Pancreas (tissue), 10 donors: ENCODE results near the gene TIE1. TPM values are rescaled to one million over a fixed set of nuclear protein-coding genes. Genes with fewer than 3 reads are reported as not detected.

ENCODE experiments used
- ATAC-seq, 4 donors: fragments of 200-7000 bp; cut with Tn5 transposase; one replicate each; pipeline versions ENCODE4 v1.8.0 to v1.9.1; 2020; ENCODE audit warnings: mild to moderate bottlenecking in 4 of 4, moderate library complexity in 4 of 4
- DNase-seq, 6 donors: peaks; one replicate each; pipeline ENCODE4 v3.0.0-alpha.2; 2020
- FAIRE-seq: peaks from 2 replicates; lab custom pipeline; 2012; peaks lifted over from hg19 to GRCh38; lab: Jason Lieb, UNC
- H3K27ac ChIP-seq, 4 donors: fragments of 200-600 bp; sonication (generic); 1 replicate in 3 of 4; 2 replicates in 1 of 4; pipeline versions ENCODE4 v1.5.0 to v1.8.0; 2020
- H3K27me3 ChIP-seq, 4 donors: fragments of 200-600 bp; one replicate each; pipeline ENCODE4 v1.8.0; 2021
- H3K36me3 ChIP-seq, 3 donors: fragments of 200-600 bp; sonication (generic) in 1 of 3; one replicate each; pipeline versions ENCODE4 v1.5.0 to v1.8.0; 2020 to 2021
- H3K4me1 ChIP-seq, 3 donors: fragments of 200-600 bp; one replicate each; pipeline ENCODE4 v1.8.0; 2021
- H3K4me3 ChIP-seq, 4 donors: fragments of 200-600 bp; sonication (generic) in 2 of 4; one replicate each; pipeline versions ENCODE4 v1.5.0 to v1.8.0; 2020 to 2021
- H3K9me3 ChIP-seq, 4 donors: fragments of 200-600 bp; one replicate each; pipeline ENCODE4 v1.8.0; 2021
- CTCF ChIP-seq, 4 donors: fragments of 200-600 bp; sonication (generic) in 3 of 4; IDR thresholded peaks; one replicate each; pipeline versions ENCODE4 v1.5.0 to v1.8.0; 2021; ENCODE audit warnings: antibody characterized with exemption in 4 of 4
- WGBS, 2 donors: extraction: QIAGEN DNeasy Blood & Tissue Kit; methylation state at CpG; one replicate each; pipeline ENCODE4 v1.1.7; 2013; 5-methylcytosine and 5-hydroxymethylcytosine counted together
- intact Hi-C, 3 donors: fragments of 100-400 bp; cut with DNase I; formaldehyde crosslinking; loops; one replicate each; pipeline versions ENCODE4 v1.11.1 to v1.14.2; 2022
- polyA plus RNA-seq, 2 donors: library from polyadenylated mRNA; stranded (reverse); fragments of 200-250 nt; gene quantifications; one replicate each; pipeline ENCODE4 v1.2.3, GENCODE V29; 2013
- total RNA-seq, 6 donors: library from RNA; stranded (reverse); fragmentation: NEBNext Ultra II Directional in 4 of 6; extraction: Animal tissue kit (Norgen Biotek cat#: 25700) in 4 of 6; gene quantifications; one replicate each; pipeline versions ENCODE4 v1.2.1 to v1.2.4, GENCODE V29; 2021 to 2023
- donor health status: healthy with polysubstance abuse.
- donor health status: DM: no; HTN: no; CAD: no; lungs with moderate emphysema.
- donor health status: DM: no; HTN: no; CAD: no.
- donor health status: control.
- donor health status: control.
- donor health status: Bipolar disorder and iron deficiency.
- donor health status: DM: yes; HTN: yes; CAD: no.
- donor health status: DM: no; HTN: no; CAD: no.
- donor health status: DM: no; HTN: no; CAD: no.
- donor health status: DM: yes; HTN: yes; CAD: no.

The TIE1 gene
- total and polyA plus RNA-seq, 8 donors, result 2.1 to 8.3 (median 4.4) TPM

DNA sequence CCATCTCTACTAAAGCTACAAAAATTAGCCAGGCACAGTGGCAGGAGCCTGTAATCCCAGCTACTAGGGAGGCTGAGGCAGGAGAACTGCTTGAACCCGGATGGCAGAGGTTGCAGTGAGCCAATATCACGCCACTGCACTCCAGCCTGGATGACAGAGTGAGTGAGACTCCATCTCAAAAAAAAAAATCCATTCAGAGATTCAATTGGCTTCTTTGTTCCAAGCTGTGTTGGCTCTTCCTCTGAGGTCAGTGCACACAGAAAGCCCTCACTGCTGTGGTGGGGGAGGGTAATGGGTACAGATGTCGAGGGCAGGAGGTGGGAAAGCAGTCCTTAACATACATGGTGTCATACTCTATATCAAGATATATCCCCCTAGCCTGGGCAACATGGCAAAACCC, 14.7 kb downstream of the TIE1 start:
- H3K36me3 ChIP-seq, result no peaks in the 10 kb centered on the region
- ATAC-seq, result no peak
- H3K27ac ChIP-seq, result no peak overlapping the region
- no peaks in the 10 kb centered on the region for H3K27me3 ChIP-seq
- no peak for TF ChIP-seq CTCF (IDR thresholded peaks at IDR 0.05)
- no peak overlapping the region for H3K4me3 ChIP-seq
- intact Hi-C loops, result no loop called here
- H3K9me3 ChIP-seq, result no peaks in the 10 kb centered on the region
- peak in 1 of 6 donors; percentile 4 for DNase-seq
- H3K4me1 ChIP-seq, result no peaks in the 10 kb centered on the region
- WGBS, 2 donors, result 69 to 85% methylated on average over 3 of the region's 3 CpGs
- no peak for FAIRE-seq

- peak in 1 of 6 donors; percentile 14 for DNase-seq
- no peak for TF ChIP-seq CTCF (IDR thresholded peaks at IDR 0.05)
- no peak for FAIRE-seq
- H3K4me3 ChIP-seq, result no peak overlapping the region
- no peak overlapping the region for H3K27ac ChIP-seq
- WGBS, 2 donors, result 82 to 93% methylated on average over 10 of the region's 10 CpGs
- no peaks in the 10 kb centered on the region for H3K36me3 ChIP-seq
- no peaks in the 10 kb centered on the region for H3K9me3 ChIP-seq
- ATAC-seq, result no peak
- intact Hi-C loops, result no loop called here
- H3K4me1 ChIP-seq, result no peaks in the 10 kb centered on the region
- no peaks in the 10 kb centered on the region for H3K27me3 ChIP-seq
Measured at GRCh38 chr1:43315963-43316737, 15.4 kb downstream of the TIE1 start.

- no peaks in the 10 kb centered on the region for H3K4me1 ChIP-seq
- no peaks in the 10 kb centered on the region for H3K27me3 ChIP-seq
- H3K27ac ChIP-seq, result no peak overlapping the region
- FAIRE-seq (no peak), ATAC-seq (no peak), DNase-seq (peak in 1 of 6 donors; percentile 43)
- TF ChIP-seq CTCF (IDR thresholded peaks at IDR 0.05), result no peak
- 80 to 86% methylated on average over 16 of the region's 16 CpGs for WGBS, 2 donors
- no peaks in the 10 kb centered on the region for H3K36me3 ChIP-seq
- H3K9me3 ChIP-seq, result no peaks in the 10 kb centered on the region
- H3K4me3 ChIP-seq, result no peak overlapping the region
- intact Hi-C loops, result no loop called here
Measured at GRCh38 chr1:43316738-43317520, 16.1 kb downstream of the TIE1 start.

DNA sequence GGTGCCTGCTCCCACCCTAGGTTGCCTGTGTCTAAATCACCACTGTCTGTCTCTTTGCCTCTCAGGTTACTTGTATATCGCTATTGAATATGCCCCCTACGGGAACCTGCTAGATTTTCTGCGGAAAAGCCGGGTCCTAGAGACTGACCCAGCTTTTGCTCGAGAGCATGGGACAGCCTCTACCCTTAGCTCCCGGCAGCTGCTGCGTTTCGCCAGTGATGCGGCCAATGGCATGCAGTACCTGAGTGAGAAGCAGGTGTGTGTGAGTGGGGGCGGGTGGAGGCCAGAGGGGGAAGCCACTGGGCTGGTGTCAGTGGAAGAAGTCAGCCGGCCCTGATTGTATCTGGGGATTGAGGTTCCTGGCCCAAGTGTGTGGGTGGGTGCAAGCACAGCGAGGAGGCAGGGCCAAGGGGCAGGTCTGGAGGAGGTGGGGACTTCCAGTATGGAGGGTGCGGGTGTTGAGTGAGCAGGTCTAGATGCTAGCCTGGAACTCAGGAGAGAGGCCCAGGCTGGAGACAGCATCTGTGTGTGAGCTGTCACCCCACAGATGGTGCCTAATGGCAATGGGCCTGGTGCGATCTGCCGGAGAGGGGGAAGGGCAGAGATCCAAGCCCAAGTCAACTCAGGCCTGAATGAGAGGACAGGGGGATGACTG, 17.2 kb downstream of the TIE1 start:
- intact Hi-C loops, result no loop called here
- FAIRE-seq (no peak), ATAC-seq (no peak), DNase-seq (peak in 1 of 6 donors; percentile 43)
- H3K9me3 ChIP-seq, result no peaks in the 10 kb centered on the region
- H3K4me3 ChIP-seq, result no peak overlapping the region
- no peaks in the 10 kb centered on the region for H3K36me3 ChIP-seq
- no peaks in the 10 kb centered on the region for H3K4me1 ChIP-seq
- WGBS, 2 donors, result 88 to 89% methylated on average over 15 of the region's 15 CpGs
- H3K27ac ChIP-seq, result no peak overlapping the region
- no peaks in the 10 kb centered on the region for H3K27me3 ChIP-seq
- TF ChIP-seq CTCF (IDR thresholded peaks at IDR 0.05), result no peak
